ENCODE results near the gene TXLNA.

The TXLNA gene

DNA sequence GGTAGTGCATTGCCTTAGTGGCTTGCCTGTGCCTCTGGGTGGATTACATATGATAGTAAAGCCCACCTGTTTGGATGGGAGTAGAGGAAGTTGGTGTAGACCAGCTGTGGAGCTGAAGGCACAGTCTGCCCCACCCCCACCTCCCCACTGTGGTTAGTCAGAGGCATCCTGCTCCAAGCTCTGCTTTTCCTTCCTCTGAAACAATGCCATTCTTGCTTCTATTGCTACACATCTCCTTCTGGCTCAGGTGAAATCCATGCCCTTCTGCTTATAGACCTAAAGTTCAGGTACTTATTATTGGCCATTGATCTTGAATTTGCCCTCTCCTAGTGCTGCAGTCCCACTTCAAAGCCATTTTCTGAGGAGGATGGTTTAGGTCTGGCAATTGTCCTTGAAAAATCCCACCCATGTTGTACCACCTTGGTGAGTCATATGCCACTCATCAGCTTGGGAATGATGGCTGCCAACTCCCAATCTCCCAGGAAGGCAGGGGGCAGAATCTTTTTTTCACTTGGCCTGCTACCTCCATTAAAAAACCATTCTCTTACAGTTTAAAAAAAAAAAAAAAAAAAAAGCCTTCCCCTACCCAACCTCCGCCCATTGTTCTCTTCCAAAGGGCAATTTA is 6.7 kb upstream of the TXLNA start:
- Histone ChIP-seq H3K36me3 (ENCODE audit: insufficient read depth) (peaks cover 7% of the 10 kb centered on the region; the same call in 1 of the 2 replicates), H3K27me3 (ENCODE audit: insufficient read depth, low read depth) (no peaks in the 10 kb centered on the region), H3K79me2 (ENCODE audit: insufficient read depth, low read depth) (no peaks in the 10 kb centered on the region), H3K9ac (no peak overlapping the region), H3K4me1 (ENCODE audit: low read depth, poor library complexity, severe bottlenecking) (peaks cover 11% of the 10 kb centered on the region), H3K27ac (no peak overlapping the region), H2AFZ (ENCODE audit: low read depth) (no peak overlapping the region), H4K20me1 (ENCODE audit: insufficient read depth) (no peaks in the 10 kb centered on the region), H3K4me2 (no peak overlapping the region), H3K4me3 (IDR thresholded peaks at IDR 0.05; ENCODE audit: insufficient read depth, low read depth, low read length) (no peak overlapping the region)
- TF ChIP-seq, protein P1, sequence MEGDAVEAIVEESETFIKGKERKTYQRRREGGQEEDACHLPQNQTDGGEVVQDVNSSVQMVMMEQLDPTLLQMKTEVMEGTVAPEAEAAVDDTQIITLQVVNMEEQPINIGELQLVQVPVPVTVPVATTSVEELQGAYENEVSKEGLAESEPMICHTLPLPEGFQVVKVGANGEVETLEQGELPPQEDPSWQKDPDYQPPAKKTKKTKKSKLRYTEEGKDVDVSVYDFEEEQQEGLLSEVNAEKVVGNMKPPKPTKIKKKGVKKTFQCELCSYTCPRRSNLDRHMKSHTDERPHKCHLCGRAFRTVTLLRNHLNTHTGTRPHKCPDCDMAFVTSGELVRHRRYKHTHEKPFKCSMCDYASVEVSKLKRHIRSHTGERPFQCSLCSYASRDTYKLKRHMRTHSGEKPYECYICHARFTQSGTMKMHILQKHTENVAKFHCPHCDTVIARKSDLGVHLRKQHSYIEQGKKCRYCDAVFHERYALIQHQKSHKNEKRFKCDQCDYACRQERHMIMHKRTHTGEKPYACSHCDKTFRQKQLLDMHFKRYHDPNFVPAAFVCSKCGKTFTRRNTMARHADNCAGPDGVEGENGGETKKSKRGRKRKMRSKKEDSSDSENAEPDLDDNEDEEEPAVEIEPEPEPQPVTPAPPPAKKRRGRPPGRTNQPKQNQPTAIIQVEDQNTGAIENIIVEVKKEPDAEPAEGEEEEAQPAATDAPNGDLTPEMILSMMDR (conservative IDR thresholded peaks at IDR 0.05; ENCODE audit: low read depth, low read length): no peak

DNA sequence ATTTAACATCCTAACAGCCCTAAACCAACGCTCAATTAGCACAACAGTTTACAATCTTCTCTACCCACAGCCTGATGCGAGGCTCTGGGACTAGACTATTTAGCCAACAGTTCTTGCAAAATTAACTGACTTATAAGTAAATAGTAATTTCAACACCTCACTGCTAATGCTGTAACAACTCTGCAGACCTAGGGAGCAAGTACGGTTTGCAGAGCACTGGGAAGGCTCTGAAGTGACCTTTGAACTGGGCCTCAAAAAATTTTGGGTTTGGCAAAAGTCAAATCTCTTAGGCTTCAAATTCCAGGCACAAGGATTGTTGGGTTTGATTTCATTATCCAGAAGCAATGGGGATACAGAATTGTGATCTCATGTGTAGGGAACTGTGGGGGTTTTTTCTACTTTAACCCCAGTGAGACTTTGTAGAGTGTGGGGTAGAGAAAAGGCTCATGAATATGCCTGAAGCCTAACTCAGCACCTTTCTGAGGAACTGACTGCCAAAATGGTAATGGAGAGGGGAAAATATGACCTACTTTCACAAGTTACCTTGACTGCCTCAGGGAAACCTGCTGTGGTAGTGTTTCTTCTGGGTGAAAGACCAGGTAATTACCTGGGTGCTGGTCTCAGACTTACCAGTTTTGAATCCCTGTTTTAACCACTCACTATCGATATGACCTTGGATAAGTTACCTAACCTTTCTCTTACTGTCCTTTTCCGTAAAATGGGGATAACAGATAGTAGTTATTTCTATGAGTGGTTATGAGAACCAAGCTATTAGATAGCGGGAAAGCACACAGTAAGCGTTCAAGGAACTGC is 889 bp upstream of the TXLNA start:
- TF ChIP-seq, protein P1 (conservative IDR thresholded peaks at IDR 0.05; ENCODE audit: low read depth, low read length): no peak
- Histone ChIP-seq H3K4me1 (ENCODE audit: low read depth, poor library complexity, severe bottlenecking) (peaks cover 55% of the 10 kb centered on the region), H3K4me2 (peak overlapping the region; percentile 77), H3K27ac (peak overlapping the region; percentile 56), H3K9ac (peak overlapping the region; percentile 80; the same call in 1 of the 2 replicates), H3K4me3 (IDR thresholded peaks at IDR 0.05; ENCODE audit: insufficient read depth, low read depth, low read length) (peak overlapping the region; percentile 36), H2AFZ (ENCODE audit: low read depth) (peak overlapping the region; percentile 62; the same call in 1 of the 2 replicates), H3K79me2 (ENCODE audit: insufficient read depth, low read depth) (peaks cover 35% of the 10 kb centered on the region), H4K20me1 (ENCODE audit: insufficient read depth) (no peaks in the 10 kb centered on the region), H3K27me3 (ENCODE audit: insufficient read depth, low read depth) (no peaks in the 10 kb centered on the region), H3K36me3 (ENCODE audit: insufficient read depth) (peaks cover 10% of the 10 kb centered on the region; the same call in 1 of the 2 replicates)

DNA sequence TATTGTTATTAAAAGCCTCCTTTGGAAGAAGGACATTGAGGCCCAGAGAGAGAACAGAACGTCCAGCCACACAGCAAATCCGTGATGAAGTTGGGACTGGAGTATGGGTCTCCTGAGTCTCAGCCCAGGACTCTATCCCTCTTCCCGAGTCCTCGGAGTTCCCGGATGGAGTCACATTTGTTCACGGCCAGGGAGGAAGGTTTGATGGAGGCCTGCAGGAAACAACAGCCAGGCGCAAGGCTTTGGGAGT is 357 bp upstream of the TXLNA start:
- Histone ChIP-seq H2AFZ (ENCODE audit: low read depth) (peak overlapping the region; percentile 62), H3K9ac (peak overlapping the region; percentile 80; the same call in 1 of the 2 replicates), H3K4me3 (IDR thresholded peaks at IDR 0.05; ENCODE audit: insufficient read depth, low read depth, low read length) (peak overlapping the region; percentile 36), H3K27ac (peak overlapping the region; percentile 56), H3K27me3 (ENCODE audit: insufficient read depth, low read depth) (no peaks in the 10 kb centered on the region), H4K20me1 (ENCODE audit: insufficient read depth) (no peaks in the 10 kb centered on the region), H3K4me1 (ENCODE audit: low read depth, poor library complexity, severe bottlenecking) (peaks cover 60% of the 10 kb centered on the region), H3K79me2 (ENCODE audit: insufficient read depth, low read depth) (peaks cover 40% of the 10 kb centered on the region), H3K36me3 (ENCODE audit: insufficient read depth) (peaks cover 14% of the 10 kb centered on the region; the same call in 1 of the 2 replicates), H3K4me2 (peak overlapping the region; percentile 77)
- TF ChIP-seq, protein P1 (conservative IDR thresholded peaks at IDR 0.05; ENCODE audit: low read depth, low read length): no peak

DNA sequence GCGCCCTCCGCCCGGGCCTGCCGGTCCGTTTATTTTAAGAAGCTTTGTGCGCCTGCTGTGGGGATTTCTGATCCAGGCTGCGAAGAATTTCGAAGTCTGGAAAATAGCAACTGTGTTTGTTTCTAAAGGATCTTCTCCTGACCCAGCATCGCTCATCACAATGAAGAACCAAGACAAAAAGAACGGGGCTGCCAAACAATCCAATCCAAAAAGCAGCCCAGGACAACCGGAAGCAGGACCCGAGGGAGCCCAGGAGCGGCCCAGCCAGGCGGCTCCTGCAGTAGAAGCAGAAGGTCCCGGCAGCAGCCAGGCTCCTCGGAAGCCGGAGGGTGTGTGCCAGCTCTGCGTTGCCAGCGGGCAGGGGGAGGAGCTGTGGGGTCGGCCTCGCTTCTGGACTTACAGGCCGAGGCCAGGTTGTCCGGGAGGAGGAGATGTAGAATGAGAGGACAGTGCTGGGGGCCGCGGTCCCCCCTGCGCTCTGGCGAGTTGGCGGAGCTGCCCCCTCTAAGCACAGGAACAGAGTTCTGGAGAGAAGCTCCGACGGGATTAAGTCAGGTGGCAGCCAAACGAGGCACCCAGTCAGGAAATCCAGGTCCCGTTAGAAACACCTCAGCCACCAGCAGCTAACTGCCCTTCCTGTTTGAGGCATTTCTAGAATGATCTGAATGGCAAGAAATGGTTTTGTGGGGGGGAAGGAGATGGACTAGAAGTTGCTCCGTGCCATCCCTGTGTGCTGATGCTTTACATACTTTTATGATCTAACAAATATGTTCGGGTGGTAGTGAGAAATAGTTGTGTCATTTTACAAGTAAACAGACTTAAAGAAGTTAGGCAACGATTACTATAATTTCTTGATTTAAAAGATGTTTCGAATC is 948 bp downstream of the TXLNA start:
- Histone ChIP-seq H3K27ac (peak overlapping the region; percentile 56), H3K4me1 (ENCODE audit: low read depth, poor library complexity, severe bottlenecking) (peaks cover 73% of the 10 kb centered on the region), H3K27me3 (ENCODE audit: insufficient read depth, low read depth) (no peaks in the 10 kb centered on the region), H3K36me3 (ENCODE audit: insufficient read depth) (peaks cover 21% of the 10 kb centered on the region; the same call in 1 of the 2 replicates), H3K4me3 (IDR thresholded peaks at IDR 0.05; ENCODE audit: insufficient read depth, low read depth, low read length) (peak overlapping the region; percentile 48), H3K9ac (peak overlapping the region; percentile 80), H2AFZ (ENCODE audit: low read depth) (peak overlapping the region; percentile 62; the same call in 1 of the 2 replicates), H3K79me2 (ENCODE audit: insufficient read depth, low read depth) (peaks cover 51% of the 10 kb centered on the region), H3K4me2 (peak overlapping the region; percentile 79), H4K20me1 (ENCODE audit: insufficient read depth) (no peaks in the 10 kb centered on the region)
- TF ChIP-seq, protein P1 (conservative IDR thresholded peaks at IDR 0.05; ENCODE audit: low read depth, low read length): no peak

All from KMS-11 (cell line).